WTC11 (cell line): ENCODE measurements around the gene PPIP5K2.

Experiments
- CTCF ChIP-seq: fragments of 200-600 bp; IDR thresholded peaks from 2 replicates; pipeline ENCODE4 v1.8.0; 2022; ENCODE audit warnings: antibody characterized with exemption
- FOXJ3 ChIP-seq: sonication (generic); formaldehyde crosslinking; IDR thresholded peaks from 2 replicates; pipeline ENCODE4 v1.9.0; 2021; ENCODE audit warnings: missing genetic modification reagents, mild to moderate bottlenecking, borderline replicate concordance
- MLX ChIP-seq: sonication (generic); formaldehyde crosslinking; IDR thresholded peaks from 2 replicates; pipeline ENCODE4 v1.8.1; 2023; ENCODE audit warnings: mild to moderate bottlenecking, missing genetic modification reagents, moderate library complexity
- NR1H2 ChIP-seq: sonication (generic); formaldehyde crosslinking; IDR thresholded peaks from 2 replicates; pipeline ENCODE4 v1.9.0; 2021; ENCODE audit warnings: mild to moderate bottlenecking, moderate library complexity, missing genetic modification reagents
- TF ChIP-seq, protein P1 (sequence below): fragments of 250-450 bp; sonication (Bioruptor Pico); IDR thresholded peaks from 2 replicates; pipeline ENCODE4 v1.9.0; 2021; ENCODE audit warnings: mild to moderate bottlenecking

- TF ChIP-seq CTCF (no peak), NR1H2 (no peak), MLX (CRISPR knock-in tag) (no peak), FOXJ3 (no peak)
- TF ChIP-seq, protein P1, sequence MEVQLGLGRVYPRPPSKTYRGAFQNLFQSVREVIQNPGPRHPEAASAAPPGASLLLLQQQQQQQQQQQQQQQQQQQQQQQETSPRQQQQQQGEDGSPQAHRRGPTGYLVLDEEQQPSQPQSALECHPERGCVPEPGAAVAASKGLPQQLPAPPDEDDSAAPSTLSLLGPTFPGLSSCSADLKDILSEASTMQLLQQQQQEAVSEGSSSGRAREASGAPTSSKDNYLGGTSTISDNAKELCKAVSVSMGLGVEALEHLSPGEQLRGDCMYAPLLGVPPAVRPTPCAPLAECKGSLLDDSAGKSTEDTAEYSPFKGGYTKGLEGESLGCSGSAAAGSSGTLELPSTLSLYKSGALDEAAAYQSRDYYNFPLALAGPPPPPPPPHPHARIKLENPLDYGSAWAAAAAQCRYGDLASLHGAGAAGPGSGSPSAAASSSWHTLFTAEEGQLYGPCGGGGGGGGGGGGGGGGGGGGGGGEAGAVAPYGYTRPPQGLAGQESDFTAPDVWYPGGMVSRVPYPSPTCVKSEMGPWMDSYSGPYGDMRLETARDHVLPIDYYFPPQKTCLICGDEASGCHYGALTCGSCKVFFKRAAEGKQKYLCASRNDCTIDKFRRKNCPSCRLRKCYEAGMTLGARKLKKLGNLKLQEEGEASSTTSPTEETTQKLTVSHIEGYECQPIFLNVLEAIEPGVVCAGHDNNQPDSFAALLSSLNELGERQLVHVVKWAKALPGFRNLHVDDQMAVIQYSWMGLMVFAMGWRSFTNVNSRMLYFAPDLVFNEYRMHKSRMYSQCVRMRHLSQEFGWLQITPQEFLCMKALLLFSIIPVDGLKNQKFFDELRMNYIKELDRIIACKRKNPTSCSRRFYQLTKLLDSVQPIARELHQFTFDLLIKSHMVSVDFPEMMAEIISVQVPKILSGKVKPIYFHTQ (CRISPR knock-in tag) = no peak
Observed at GRCh38 chr5:103258368-103258956, 138.4 kb downstream of the PPIP5K2 start, which contains the start of gene MACIR.
